ENCODE measurements around the gene KCNIP3.

GRCh38 chr2:95296011-95296410, 1.1 kb upstream of the KCNIP3 start:
- TF ChIP-seq CTCF (IDR thresholded peaks at IDR 0.05; ENCODE audit: borderline replicate concordance, extremely low read depth, low read length, poor library complexity, severe bottlenecking) (no peak), EZH2 (IDR thresholded peaks at IDR 0.05; ENCODE audit: borderline replicate concordance, low read depth, low read length, severe bottlenecking) (no peak)
